ENCODE measurements around the gene GSK3B. TPM values are rescaled to one million over a fixed set of nuclear protein-coding genes. Genes with fewer than 3 reads are reported as not detected.

Gene GSK3B
- total and polyA plus RNA-seq, 8 donors = 6.2 to 59.1 (median 15.6) TPM

GRCh38 chr3:120064641-120065040 lies 29.6 kb downstream of the GSK3B start:
- 84 to 94% (median 89%) methylated on average over 2 of the region's 2 CpGs for WGBS, 5 donors

GRCh38 chr3:120062474-120062873 lies 31.8 kb downstream of the GSK3B start:
- whole genome bisulfite sequencing, 5 donors = 87 to 93% (median 92%) methylated on average over 4 of the region's 4 CpGs
- Histone ChIP-seq H3K36me3 (no peaks in the 10 kb centered on the region), H3K4me1 (peaks cover 0 to 23% (median 12%) of the 10 kb centered on the region in 4 donors), H3K27ac (no peak overlapping the region), H3K27me3 (no peaks in the 10 kb centered on the region), H3K9me3 (no peaks in the 10 kb centered on the region), H3K4me3 (no peak overlapping the region)
- TF ChIP-seq POLR2A (IDR thresholded peaks at IDR 0.05) = no peak
- TF ChIP-seq EP300 (IDR thresholded peaks at IDR 0.05) = no peak
- no peak for TF ChIP-seq POLR2AphosphoS5 (IDR thresholded peaks at IDR 0.05)
- TF ChIP-seq CTCF (IDR thresholded peaks at IDR 0.05) = no peak
- intact Hi-C loops (cut with DNase I; ENCODE audit: low total_unique reads) = no loop called here
- no peak for DNase-seq

More at GRCh38 chr3:120064641-120065040, 29.6 kb downstream of the GSK3B start:
- H3K4me3 ChIP-seq = no peak overlapping the region
- TF ChIP-seq POLR2AphosphoS5 (IDR thresholded peaks at IDR 0.05) (no peak), POLR2A (IDR thresholded peaks at IDR 0.05) (no peak), EP300 (IDR thresholded peaks at IDR 0.05) (no peak), CTCF (IDR thresholded peaks at IDR 0.05) (no peak)
- DNase-seq = no peak
- peaks cover 0 to 25% (median 14%) of the 10 kb centered on the region in 4 donors for H3K4me1 ChIP-seq
- intact Hi-C loops (cut with DNase I; ENCODE audit: low total_unique reads) = no loop called here
- no peaks in the 10 kb centered on the region for H3K36me3 ChIP-seq
- no peaks in the 10 kb centered on the region for H3K27me3 ChIP-seq
- H3K9me3 ChIP-seq = no peaks in the 10 kb centered on the region
- H3K27ac ChIP-seq = no peak overlapping the region

- H3K27ac ChIP-seq = no peak overlapping the region
- H3K4me3 ChIP-seq = no peak overlapping the region
- peaks cover 0 to 25% (median 12%) of the 10 kb centered on the region in 4 donors for H3K4me1 ChIP-seq
- no peaks in the 10 kb centered on the region for H3K9me3 ChIP-seq
- DNase-seq = no peak
- WGBS, 5 donors = 73 to 81% (median 76%) methylated on average over 3 of the region's 3 CpGs
- no peak for TF ChIP-seq EP300 (IDR thresholded peaks at IDR 0.05)
- no peak for TF ChIP-seq CTCF (IDR thresholded peaks at IDR 0.05)
- no peak for TF ChIP-seq POLR2AphosphoS5 (IDR thresholded peaks at IDR 0.05)
- TF ChIP-seq POLR2A (IDR thresholded peaks at IDR 0.05) = no peak
- no peaks in the 10 kb centered on the region for H3K36me3 ChIP-seq
- no peaks in the 10 kb centered on the region for H3K27me3 ChIP-seq
- intact Hi-C loops (cut with DNase I; ENCODE audit: low total_unique reads) = no loop called here
Observed at GRCh38 chr3:120059081-120059864, 35.0 kb downstream of the GSK3B start.

GRCh38 chr3:120057626-120058025 lies 36.6 kb downstream of the GSK3B start:
- TF ChIP-seq CTCF (IDR thresholded peaks at IDR 0.05) (no peak), POLR2A (IDR thresholded peaks at IDR 0.05) (no peak), POLR2AphosphoS5 (IDR thresholded peaks at IDR 0.05) (no peak), EP300 (IDR thresholded peaks at IDR 0.05) (no peak)

More at GRCh38 chr3:120057626-120058025, 36.6 kb downstream of the GSK3B start:
- H3K27ac ChIP-seq = no peak overlapping the region
- H3K36me3 ChIP-seq = no peaks in the 10 kb centered on the region
- no peak for DNase-seq
- H3K9me3 ChIP-seq = no peaks in the 10 kb centered on the region
- H3K4me3 ChIP-seq = no peak overlapping the region
- intact Hi-C loops (cut with DNase I; ENCODE audit: low total_unique reads) = no loop called here
- WGBS, 5 donors = 80 to 86% (median 84%) methylated on average over 1 of the region's 1 CpG
- H3K27me3 ChIP-seq = no peaks in the 10 kb centered on the region
- peaks cover 0 to 34% (median 18%) of the 10 kb centered on the region in 4 donors for H3K4me1 ChIP-seq

All from stomach (tissue), 9 donors.